Forelimb muscle (tissue), 1 donor: ENCODE measurements around the gene PLK5. TPM values are rescaled to one million over a fixed set of nuclear protein-coding genes. Genes with fewer than 3 reads are reported as not detected.

Experiments used
- DNase-seq: peaks from one replicate; pipeline ENCODE4 v3.0.0-alpha.2; 2013; ENCODE audit warnings: low read depth
- polyA plus RNA-seq: library from polyadenylated mRNA; unstranded; fragments of 120-200 nt; gene quantifications from one replicate; pipeline ENCODE4 v1.2.1, GENCODE V29; 2013; ENCODE audit not compliant: insufficient read length

The PLK5 gene
- polyA plus RNA-seq, 1 donor = 0.20 TPM

GRCh38 chr19:1577090-1577928 is 53.4 kb downstream of the PLK5 start:
- no peak for DNase-seq

DNA sequence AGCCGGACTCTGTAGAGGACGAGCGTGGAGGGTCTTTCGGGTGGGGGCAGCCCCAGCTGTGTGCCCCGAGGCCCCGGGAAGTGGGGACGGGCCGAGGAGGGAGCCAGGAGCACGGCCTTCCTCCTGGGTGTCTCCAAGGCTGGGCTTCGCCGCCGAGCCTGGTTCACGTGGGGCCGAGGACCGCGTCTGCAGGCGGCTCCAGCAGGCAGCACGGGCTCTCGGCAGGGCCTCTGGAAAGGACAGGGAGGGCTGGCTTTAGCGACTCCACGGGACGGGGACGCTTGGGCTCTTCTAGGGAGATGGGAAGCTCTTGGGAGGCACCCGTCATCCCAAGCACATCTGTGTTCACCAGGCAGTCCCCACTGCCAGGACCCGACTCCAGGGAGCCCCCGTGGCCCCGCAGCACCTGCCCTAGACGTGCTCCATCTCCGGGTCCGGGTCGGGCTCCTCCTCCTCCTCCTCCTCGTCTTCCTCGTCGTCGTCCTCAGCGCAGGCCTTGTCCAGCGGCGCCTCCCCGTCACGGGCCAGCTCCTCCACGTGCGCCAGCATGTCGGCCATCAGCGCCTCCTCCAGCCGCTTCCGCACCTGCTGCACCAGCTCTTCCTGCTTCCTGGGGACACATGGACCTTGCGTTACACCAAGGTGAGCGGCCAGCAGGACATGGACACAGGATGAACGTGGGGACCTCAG is 54.2 kb downstream of the PLK5 start:
- no peak for DNase-seq

GRCh38 chr19:1579222-1579621 is 55.3 kb downstream of the PLK5 start:
- DNase-seq = no peak

DNA sequence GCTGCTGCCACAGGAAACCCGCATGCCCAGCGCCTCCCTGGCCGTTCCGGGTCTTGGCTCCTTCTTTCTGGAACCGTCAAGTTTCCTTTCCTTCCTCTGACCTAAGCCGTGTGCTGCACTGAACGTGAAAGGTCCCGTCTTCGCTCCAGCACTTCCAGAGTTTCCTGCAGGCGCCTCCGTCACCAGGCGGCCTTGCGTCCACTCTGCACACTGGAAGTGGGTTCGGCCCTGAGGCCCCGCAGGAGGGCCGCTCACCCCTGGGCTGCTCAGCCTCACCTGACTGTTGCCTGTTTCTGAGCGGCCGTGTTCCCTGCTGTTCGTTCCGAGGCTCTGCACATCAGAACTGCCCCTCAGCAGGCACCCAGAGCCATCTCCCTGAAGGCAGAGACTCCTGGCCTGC is 56.5 kb downstream of the PLK5 start:
- no peak for DNase-seq

DNA sequence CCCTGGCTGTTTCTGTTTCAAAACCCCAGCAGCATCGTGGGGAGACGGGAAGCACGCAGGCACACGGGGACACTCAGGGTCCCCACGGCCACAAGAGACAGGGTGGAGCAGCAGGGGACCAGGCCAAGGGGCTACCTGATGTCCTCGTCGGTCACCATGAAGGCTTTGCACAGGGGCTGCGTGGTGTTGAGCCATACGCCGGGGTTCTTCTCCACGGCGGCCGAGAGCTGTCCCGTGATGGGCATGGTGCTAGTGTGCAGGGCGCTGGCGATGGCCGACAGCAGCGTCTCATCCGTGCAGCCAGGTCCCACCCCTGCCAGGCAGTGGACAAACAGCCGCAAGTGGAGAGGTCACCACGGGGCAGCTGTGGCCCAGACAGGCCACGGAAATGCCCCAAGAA is 57.1 kb downstream of the PLK5 start:
- no peak for DNase-seq

- no peak for DNase-seq
These were observed 58.3 kb downstream of the PLK5 start for GRCh38 chr19:1582201-1582600.

DNA sequence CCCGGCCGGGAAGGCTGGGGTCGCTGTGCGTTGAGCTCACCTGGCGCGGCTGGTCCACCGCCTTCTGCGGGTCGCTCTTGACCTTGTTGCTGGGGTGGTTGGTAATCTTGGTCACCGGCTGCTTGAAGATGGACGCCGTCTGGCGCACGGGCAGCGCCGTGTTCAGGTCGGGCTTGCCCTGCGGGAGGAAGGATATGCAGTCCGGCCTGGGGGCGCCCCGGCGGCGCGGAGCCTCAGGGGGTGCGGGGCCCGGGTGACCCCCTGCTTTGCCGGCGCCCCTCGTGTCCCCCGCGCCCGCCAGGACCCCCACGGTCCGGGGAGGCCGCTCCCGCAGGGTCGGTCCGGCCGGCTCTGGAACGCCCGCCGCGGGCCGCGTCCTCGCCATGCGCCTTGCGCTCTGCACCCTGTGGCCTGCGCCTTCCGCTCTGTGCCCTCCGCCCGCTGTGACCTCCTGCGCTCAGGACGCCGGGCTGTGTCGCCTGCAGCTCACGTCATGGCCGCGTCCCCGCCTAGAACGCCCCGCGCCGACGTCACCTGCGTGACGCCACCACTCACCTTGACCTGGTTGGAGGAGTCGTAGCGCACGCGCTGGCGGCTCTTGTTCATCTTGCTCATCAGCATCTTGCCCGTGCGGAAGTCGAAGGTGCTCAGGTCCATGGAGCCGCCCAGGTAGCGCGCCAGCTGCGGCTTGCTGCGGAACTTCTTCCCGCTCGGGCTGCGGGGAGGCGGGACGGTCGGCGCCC is 60.8 kb downstream of the PLK5 start:
- DNase-seq = no peak

- DNase-seq = no peak
These were observed 61.3 kb downstream of the PLK5 start for GRCh38 chr19:1585243-1585580.

Other genes with a start within 250 kb of the PLK5 start
- 13.7 TPM for gene FAM174C, start 248.5 kb upstream of the PLK5 start, polyA plus RNA-seq
- 1.1 TPM for gene EFNA2, start 238.2 kb upstream of the PLK5 start, polyA plus RNA-seq
- gene NDUFS7, start 140.2 kb upstream of the PLK5 start, polyA plus RNA-seq = 88.5 TPM
- 218 TPM for gene GAMT, start 122.5 kb upstream of the PLK5 start, polyA plus RNA-seq
- gene DAZAP1, start 116.5 kb upstream of the PLK5 start, polyA plus RNA-seq = 66.9 TPM
- 1,159 TPM for gene RPS15, start 85.7 kb upstream of the PLK5 start, polyA plus RNA-seq
- 0.91 TPM for gene APC2, start 74.0 kb upstream of the PLK5 start, polyA plus RNA-seq
- 16.5 TPM for gene C19orf25, start 44.9 kb upstream of the PLK5 start, polyA plus RNA-seq
- 1.4 TPM for gene PCSK4, start 33.7 kb upstream of the PLK5 start, polyA plus RNA-seq
- 1.3 TPM for gene REEP6, start 32.9 kb upstream of the PLK5 start, polyA plus RNA-seq
- 16.5 TPM for gene ADAMTSL5, start 11.1 kb upstream of the PLK5 start, polyA plus RNA-seq
- gene MEX3D, start 44.2 kb downstream of the PLK5 start, polyA plus RNA-seq = 29.4 TPM
- gene MBD3, start 68.8 kb downstream of the PLK5 start, polyA plus RNA-seq = 62.6 TPM
- gene UQCR11, start 81.4 kb downstream of the PLK5 start, polyA plus RNA-seq = 117 TPM
- gene TCF3, start 128.5 kb downstream of the PLK5 start, polyA plus RNA-seq = 124 TPM
- 0.04 TPM for gene ONECUT3, start 229.4 kb downstream of the PLK5 start, polyA plus RNA-seq